ENCODE data around the gene MAD1L1. TPM values are rescaled to one million over a fixed set of nuclear protein-coding genes. Genes with fewer than 3 reads are reported as not detected.

Gene MAD1L1
- total and polyA plus RNA-seq, 4 donors: 12.8 to 20.7 (median 16.5) TPM

DNA sequence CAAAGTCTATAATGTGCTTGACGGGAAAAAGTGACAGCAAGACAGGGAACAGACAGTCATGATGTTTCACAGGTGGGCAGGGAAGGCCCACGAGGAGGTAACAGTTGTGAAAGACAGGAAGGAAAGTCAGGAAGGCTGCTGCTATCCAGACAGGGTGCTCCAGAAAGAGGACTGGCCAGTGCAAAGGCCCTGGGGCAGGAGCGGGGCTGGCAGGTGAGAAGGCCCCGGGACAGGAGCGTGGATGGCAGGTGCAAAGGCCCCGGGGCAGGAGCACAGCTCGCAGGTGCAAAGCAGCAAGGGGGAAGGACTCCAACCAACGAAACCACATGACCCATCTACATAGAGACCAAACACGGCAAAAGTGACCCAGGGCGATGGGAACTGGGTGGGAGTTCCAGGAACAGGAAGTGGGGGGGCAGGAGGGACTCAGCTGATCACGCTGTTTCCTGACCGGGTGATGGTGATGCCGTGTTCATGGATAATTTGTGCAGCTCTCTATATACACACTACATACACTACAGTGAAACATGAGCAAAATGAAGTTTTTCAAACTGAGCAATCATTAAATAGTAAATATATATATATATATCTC is 138.2 kb downstream of the MAD1L1 start:
- Histone ChIP-seq H3K9ac (ENCODE audit: low read depth in 1 of 2, low read length in 2 of 2) (no peak overlapping the region), H3K36me3 (ENCODE audit: control insufficient read depth in 4 of 4, insufficient read depth in 3 of 4, low read depth in 1 of 4, low read length in 3 of 4) (no peaks in the 10 kb centered on the region), H3K27ac (ENCODE audit: low read depth in 1 of 2, low read length in 2 of 2) (no peak overlapping the region), H3K27me3 (ENCODE audit: control insufficient read depth in 4 of 4, insufficient read depth in 4 of 4, low read length in 3 of 4) (no peaks in the 10 kb centered on the region), H3K9me3 (ENCODE audit: control insufficient read depth in 4 of 4, low read length in 3 of 4) (no peaks in the 10 kb centered on the region), H3K4me1 (ENCODE audit: control insufficient read depth in 4 of 4, insufficient read depth in 4 of 4, low read length in 3 of 4) (no peaks in the 10 kb centered on the region), H3K4me3 (ENCODE audit: low read depth in 1 of 3, low read length in 3 of 3) (no peak overlapping the region)
- TF ChIP-seq RAD21 (IDR thresholded peaks at IDR 0.05) (no peak), EGR1 (IDR thresholded peaks at IDR 0.05; ENCODE audit: low read depth in 2 of 2) (no peak), RXRA (IDR thresholded peaks at IDR 0.05) (no peak), JUND (IDR thresholded peaks at IDR 0.05) (no peak), TAF1 (conservative IDR thresholded peaks at IDR 0.05) (no peak), YY1 (IDR thresholded peaks at IDR 0.05) (no peak), GABPA (IDR thresholded peaks at IDR 0.05 in 1 of 2, conservative IDR thresholded peaks at IDR 0.05 in 1 of 2) (no peak), HNF4G (IDR thresholded peaks at IDR 0.05) (no peak), FOXA2 (IDR thresholded peaks at IDR 0.05) (no peak), SP1 (IDR thresholded peaks at IDR 0.05) (no peak), NR2F2 (IDR thresholded peaks at IDR 0.05) (no peak), FOXA1 (IDR thresholded peaks at IDR 0.05) (no peak), HNF4A (conservative IDR thresholded peaks at IDR 0.05) (no peak)
- TF ChIP-seq, protein P1, sequence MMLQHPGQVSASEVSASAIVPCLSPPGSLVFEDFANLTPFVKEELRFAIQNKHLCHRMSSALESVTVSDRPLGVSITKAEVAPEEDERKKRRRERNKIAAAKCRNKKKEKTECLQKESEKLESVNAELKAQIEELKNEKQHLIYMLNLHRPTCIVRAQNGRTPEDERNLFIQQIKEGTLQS (IDR thresholded peaks at IDR 0.05): no peak
- TF ChIP-seq, protein P2, sequence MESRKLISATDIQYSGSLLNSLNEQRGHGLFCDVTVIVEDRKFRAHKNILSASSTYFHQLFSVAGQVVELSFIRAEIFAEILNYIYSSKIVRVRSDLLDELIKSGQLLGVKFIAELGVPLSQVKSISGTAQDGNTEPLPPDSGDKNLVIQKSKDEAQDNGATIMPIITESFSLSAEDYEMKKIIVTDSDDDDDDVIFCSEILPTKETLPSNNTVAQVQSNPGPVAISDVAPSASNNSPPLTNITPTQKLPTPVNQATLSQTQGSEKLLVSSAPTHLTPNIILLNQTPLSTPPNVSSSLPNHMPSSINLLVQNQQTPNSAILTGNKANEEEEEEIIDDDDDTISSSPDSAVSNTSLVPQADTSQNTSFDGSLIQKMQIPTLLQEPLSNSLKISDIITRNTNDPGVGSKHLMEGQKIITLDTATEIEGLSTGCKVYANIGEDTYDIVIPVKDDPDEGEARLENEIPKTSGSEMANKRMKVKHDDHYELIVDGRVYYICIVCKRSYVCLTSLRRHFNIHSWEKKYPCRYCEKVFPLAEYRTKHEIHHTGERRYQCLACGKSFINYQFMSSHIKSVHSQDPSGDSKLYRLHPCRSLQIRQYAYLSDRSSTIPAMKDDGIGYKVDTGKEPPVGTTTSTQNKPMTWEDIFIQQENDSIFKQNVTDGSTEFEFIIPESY (IDR thresholded peaks at IDR 0.05): no peak
- TF ChIP-seq, protein P3, sequence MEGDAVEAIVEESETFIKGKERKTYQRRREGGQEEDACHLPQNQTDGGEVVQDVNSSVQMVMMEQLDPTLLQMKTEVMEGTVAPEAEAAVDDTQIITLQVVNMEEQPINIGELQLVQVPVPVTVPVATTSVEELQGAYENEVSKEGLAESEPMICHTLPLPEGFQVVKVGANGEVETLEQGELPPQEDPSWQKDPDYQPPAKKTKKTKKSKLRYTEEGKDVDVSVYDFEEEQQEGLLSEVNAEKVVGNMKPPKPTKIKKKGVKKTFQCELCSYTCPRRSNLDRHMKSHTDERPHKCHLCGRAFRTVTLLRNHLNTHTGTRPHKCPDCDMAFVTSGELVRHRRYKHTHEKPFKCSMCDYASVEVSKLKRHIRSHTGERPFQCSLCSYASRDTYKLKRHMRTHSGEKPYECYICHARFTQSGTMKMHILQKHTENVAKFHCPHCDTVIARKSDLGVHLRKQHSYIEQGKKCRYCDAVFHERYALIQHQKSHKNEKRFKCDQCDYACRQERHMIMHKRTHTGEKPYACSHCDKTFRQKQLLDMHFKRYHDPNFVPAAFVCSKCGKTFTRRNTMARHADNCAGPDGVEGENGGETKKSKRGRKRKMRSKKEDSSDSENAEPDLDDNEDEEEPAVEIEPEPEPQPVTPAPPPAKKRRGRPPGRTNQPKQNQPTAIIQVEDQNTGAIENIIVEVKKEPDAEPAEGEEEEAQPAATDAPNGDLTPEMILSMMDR (IDR thresholded peaks at IDR 0.05; ENCODE audit: low read depth, low read length, missing input control): no peak
- TF ChIP-seq, protein P4, sequence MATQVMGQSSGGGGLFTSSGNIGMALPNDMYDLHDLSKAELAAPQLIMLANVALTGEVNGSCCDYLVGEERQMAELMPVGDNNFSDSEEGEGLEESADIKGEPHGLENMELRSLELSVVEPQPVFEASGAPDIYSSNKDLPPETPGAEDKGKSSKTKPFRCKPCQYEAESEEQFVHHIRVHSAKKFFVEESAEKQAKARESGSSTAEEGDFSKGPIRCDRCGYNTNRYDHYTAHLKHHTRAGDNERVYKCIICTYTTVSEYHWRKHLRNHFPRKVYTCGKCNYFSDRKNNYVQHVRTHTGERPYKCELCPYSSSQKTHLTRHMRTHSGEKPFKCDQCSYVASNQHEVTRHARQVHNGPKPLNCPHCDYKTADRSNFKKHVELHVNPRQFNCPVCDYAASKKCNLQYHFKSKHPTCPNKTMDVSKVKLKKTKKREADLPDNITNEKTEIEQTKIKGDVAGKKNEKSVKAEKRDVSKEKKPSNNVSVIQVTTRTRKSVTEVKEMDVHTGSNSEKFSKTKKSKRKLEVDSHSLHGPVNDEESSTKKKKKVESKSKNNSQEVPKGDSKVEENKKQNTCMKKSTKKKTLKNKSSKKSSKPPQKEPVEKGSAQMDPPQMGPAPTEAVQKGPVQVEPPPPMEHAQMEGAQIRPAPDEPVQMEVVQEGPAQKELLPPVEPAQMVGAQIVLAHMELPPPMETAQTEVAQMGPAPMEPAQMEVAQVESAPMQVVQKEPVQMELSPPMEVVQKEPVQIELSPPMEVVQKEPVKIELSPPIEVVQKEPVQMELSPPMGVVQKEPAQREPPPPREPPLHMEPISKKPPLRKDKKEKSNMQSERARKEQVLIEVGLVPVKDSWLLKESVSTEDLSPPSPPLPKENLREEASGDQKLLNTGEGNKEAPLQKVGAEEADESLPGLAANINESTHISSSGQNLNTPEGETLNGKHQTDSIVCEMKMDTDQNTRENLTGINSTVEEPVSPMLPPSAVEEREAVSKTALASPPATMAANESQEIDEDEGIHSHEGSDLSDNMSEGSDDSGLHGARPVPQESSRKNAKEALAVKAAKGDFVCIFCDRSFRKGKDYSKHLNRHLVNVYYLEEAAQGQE (IDR thresholded peaks at IDR 0.05): no peak
- 89% methylated on average over 13 of the region's 13 CpGs for WGBS
- DNase-seq (ENCODE audit: low spot score): no peak
